SIG-M5 treated with dmso at 0.1 percent for 504 hours (cell line): Measurements from ENCODE around the gene CCDC97.
"Not testable (repeated sequence)": the region's sequence is repeated elsewhere in the genome, so short reads cannot be mapped to it uniquely, and the experiment has no call there.

Experiments
- DNase-seq: peaks from one replicate; lab custom pipeline; 2025; ENCODE audit not compliant: unreplicated experiment; lab: John Stamatoyannopoulos, UW

Gene CCDC97

GRCh38 chr19:41330946-41331678, 21.1 kb downstream of the CCDC97 start:
- DNase-seq = no peak

GRCh38 chr19:41332000-41332399, 22.0 kb downstream of the CCDC97 start:
- no peak for DNase-seq

- DNase-seq = no peak
These were observed 22.5 kb downstream of the CCDC97 start for GRCh38 chr19:41332468-41332867.

GRCh38 chr19:41334793-41335192, 24.8 kb downstream of the CCDC97 start:
- DNase-seq = no peak

- no peak for DNase-seq
These were observed 25.5 kb downstream of the CCDC97 start for GRCh38 chr19:41335467-41335866.

- no peak for DNase-seq
These were observed 30.0 kb downstream of the CCDC97 start for GRCh38 chr19:41339936-41340335.

- no peak for DNase-seq
These were observed 31.9 kb downstream of the CCDC97 start for GRCh38 chr19:41341669-41342490.

GRCh38 chr19:41344162-41344561, 34.2 kb downstream of the CCDC97 start:
- no peak for DNase-seq

- DNase-seq = not testable (repeated sequence)
These were observed 36.9 kb downstream of the CCDC97 start for GRCh38 chr19:41346916-41347315.

- no peak for DNase-seq
These were observed 40.9 kb downstream of the CCDC97 start for GRCh38 chr19:41350735-41351338.

GRCh38 chr19:41351339-41352245, 41.6 kb downstream of the CCDC97 start:
- peak; percentile 62 for DNase-seq

GRCh38 chr19:41352279-41352608, 42.3 kb downstream of the CCDC97 start:
- no peak for DNase-seq

GRCh38 chr19:41352609-41353465, 42.9 kb downstream of the CCDC97 start:
- DNase-seq = peak; percentile 71

- peak; percentile 73 for DNase-seq
These were observed 43.7 kb downstream of the CCDC97 start, which contains the start of gene TGFB1 for GRCh38 chr19:41353466-41354342. Gene TGFB1 (minus strand): TSS chr19:41353922. CDS start chr19:41353044, 878 bp downstream.

GRCh38 chr19:41354343-41354953, 44.5 kb downstream of the CCDC97 start:
- DNase-seq = no peak

GRCh38 chr19:41355035-41355434, 45.1 kb downstream of the CCDC97 start:
- DNase-seq = no peak

- no peak for DNase-seq
These were observed 45.8 kb downstream of the CCDC97 start for GRCh38 chr19:41355802-41356201.

- DNase-seq = no peak
These were observed 47.2 kb downstream of the CCDC97 start for GRCh38 chr19:41356984-41357739.
